Smooth muscle cell (in vitro differentiated cells): ENCODE data around the gene KNG1. TPM values are rescaled to one million over a fixed set of nuclear protein-coding genes. Genes with fewer than 3 reads are reported as not detected.

Experiments used
- DNase-seq: peaks from one replicate; lab custom pipeline; 2025; ENCODE audit not compliant: unreplicated experiment; lab: John Stamatoyannopoulos, UW
- H2AFZ ChIP-seq: fragments of 200-600 bp; sonication (generic); 2 replicates; pipeline ENCODE4 v1.6.0; 2016; ENCODE audit warnings: antibody characterized with exemption, low read depth, mild to moderate bottlenecking
- H3F3A ChIP-seq: fragments of 200-600 bp; sonication (generic); 2 replicates; pipeline ENCODE4 v1.6.0; 2017; ENCODE audit warnings: antibody characterized with exemption, low read depth
- H3K27ac ChIP-seq: fragments of 200-600 bp; sonication (generic); 2 replicates; pipeline ENCODE4 v1.5.1; 2016; ENCODE audit warnings: low read depth, mild to moderate bottlenecking
- H3K27me3 ChIP-seq: fragments of 200-600 bp; sonication (generic); 2 replicates; pipeline ENCODE4 v1.6.1; 2016; ENCODE audit warnings: low read depth, mild to moderate bottlenecking
- H3K36me3 ChIP-seq: fragments of 200-600 bp; sonication (generic); 2 replicates; pipeline ENCODE4 v1.5.1; 2016; ENCODE audit warnings: low read depth
- H3K4me1 ChIP-seq: fragments of 200-600 bp; sonication (generic); 2 replicates; pipeline ENCODE4 v1.5.1; 2016; ENCODE audit warnings: low read depth
- H3K4me2 ChIP-seq: fragments of 200-600 bp; sonication (generic); 2 replicates; pipeline ENCODE4 v1.6.0; 2016; ENCODE audit warnings: mild to moderate bottlenecking
- H3K4me3 ChIP-seq: fragments of 200-600 bp; sonication (generic); 2 replicates; pipeline ENCODE4 v1.5.1; 2016; ENCODE audit warnings: mild to moderate bottlenecking
- H3K79me2 ChIP-seq: fragments of 200-600 bp; sonication (generic); 2 replicates; pipeline ENCODE4 v1.6.0; 2016; ENCODE audit warnings: low read depth, mild to moderate bottlenecking
- H3K9ac ChIP-seq: fragments of 200-600 bp; sonication (generic); 2 replicates; pipeline ENCODE4 v1.6.0; 2016; ENCODE audit warnings: low read depth
- H3K9me3 ChIP-seq: fragments of 200-600 bp; sonication (generic); replicated peaks from 2 replicates; pipeline ENCODE4 v1.5.1; 2016; ENCODE audit warnings: low read depth
- H4K20me1 ChIP-seq: fragments of 200-600 bp; sonication (generic); 2 replicates; pipeline ENCODE4 v1.6.0; 2016; ENCODE audit warnings: low read depth
- CTCF ChIP-seq: fragments of 200-600 bp; sonication (generic); IDR thresholded peaks from 2 replicates; pipeline ENCODE4 v1.5.1; 2017; ENCODE audit warnings: borderline replicate concordance, mild to moderate bottlenecking, antibody characterized with exemption; ENCODE audit not compliant: insufficient read depth, poor library complexity, severe bottlenecking
- WGBS: methylation state at CpG from one replicate; pipeline ENCODE4 v1.1.7; 2016; ENCODE audit warnings: low lambda C conversion rate; 5-methylcytosine and 5-hydroxymethylcytosine counted together
- polyA plus RNA-seq: library from polyadenylated mRNA; unstranded; fragments of >200 nt; fragmentation: Nextera tagmentation; extraction: Ambion mirVana; gene quantifications from 2 replicates; pipeline ENCODE4 v1.2.1, GENCODE V29; 2016
- total RNA-seq: library from RNA; depleted of rRNA; stranded (reverse); fragments of >200 nt; gene quantifications from 2 replicates; pipeline ENCODE4 v1.2.3, GENCODE V29; 2014

Gene KNG1
- total and polyA plus RNA-seq, 2 experiments from 2014 or later = not detected

- Histone ChIP-seq H3K9me3 (no peaks in the 10 kb centered on the region), H3K27me3 (no peaks in the 10 kb centered on the region), H3K4me2 (peak overlapping the region; percentile 91), H3K36me3 (peaks cover 18% of the 10 kb centered on the region), H3K79me2 (peaks cover 40% of the 10 kb centered on the region), H3K27ac (peak overlapping the region; percentile 99), H3K9ac (peak overlapping the region; percentile 99), H4K20me1 (peaks cover 79% of the 10 kb centered on the region), H3K4me1 (peaks cover 36% of the 10 kb centered on the region), H3F3A (peaks cover 68% of the 10 kb centered on the region), H3K4me3 (peak overlapping the region; percentile 79), H2AFZ (no peak overlapping the region)
- TF ChIP-seq CTCF = no peak
- WGBS = 87% methylated on average over 3 of the region's 3 CpGs
- DNase-seq = no peak
Measured at GRCh38 chr3:186786922-186787321, 69.8 kb downstream of the KNG1 start.

- Histone ChIP-seq H3K9ac (no peak overlapping the region), H3K4me2 (peak overlapping the region; percentile 91), H3K27ac (peak overlapping the region; percentile 99), H3K4me1 (peaks cover 30% of the 10 kb centered on the region), H3K79me2 (peaks cover 40% of the 10 kb centered on the region), H2AFZ (no peak overlapping the region), H3K27me3 (no peaks in the 10 kb centered on the region), H3F3A (peaks cover 70% of the 10 kb centered on the region), H3K4me3 (peak overlapping the region; percentile 79), H3K36me3 (peaks cover 18% of the 10 kb centered on the region), H3K9me3 (no peaks in the 10 kb centered on the region), H4K20me1 (peaks cover 79% of the 10 kb centered on the region)
- TF ChIP-seq CTCF = no peak
- no peak for DNase-seq
- WGBS = 92% methylated on average over 15 of the region's 15 CpGs
Measured at GRCh38 chr3:186787642-186788481, 70.7 kb downstream of the KNG1 start.

GRCh38 chr3:186788482-186789370, 71.6 kb downstream of the KNG1 start:
- Histone ChIP-seq H3K9ac (no peak overlapping the region), H3K79me2 (peaks cover 37% of the 10 kb centered on the region), H3K27me3 (no peaks in the 10 kb centered on the region), H2AFZ (no peak overlapping the region), H3K36me3 (peaks cover 18% of the 10 kb centered on the region), H3K4me3 (no peak overlapping the region), H3K27ac (peak overlapping the region; percentile 99), H3K4me2 (peak overlapping the region; percentile 91), H3K4me1 (peaks cover 30% of the 10 kb centered on the region), H3F3A (peaks cover 76% of the 10 kb centered on the region), H3K9me3 (no peaks in the 10 kb centered on the region), H4K20me1 (peaks cover 77% of the 10 kb centered on the region)
- TF ChIP-seq CTCF = no peak
- 82% methylated on average over 13 of the region's 13 CpGs for WGBS
- no peak for DNase-seq
